Right lobe of liver (tissue), 6 donors: Measurements from ENCODE around the gene PLCL1. TPM values are rescaled to one million over a fixed set of nuclear protein-coding genes. Genes with fewer than 3 reads are reported as not detected.

Source experiments
- ATAC-seq, 4 donors: fragments of 200-7000 bp; cut with Tn5 transposase; one replicate each; pipeline ENCODE4 v1.9.1; 2020; ENCODE audit warnings: mild to moderate bottlenecking in 4 of 4, moderate library complexity in 4 of 4
- DNase-seq, 3 donors: peaks; one replicate each; pipeline ENCODE4 v3.0.0-alpha.2; 2020
- H3K27ac ChIP-seq, 3 donors: fragments of 200-600 bp; one replicate each; pipeline ENCODE4 v1.8.0; 2022
- H3K27me3 ChIP-seq, 2 donors: fragments of 200-600 bp; one replicate each; pipeline ENCODE4 v1.8.0; 2022
- H3K36me3 ChIP-seq, 4 donors: fragments of 200-600 bp; sonication (generic) in 1 of 4; one replicate each; pipeline versions ENCODE4 v1.5.1 to v1.8.0; 2017 to 2022; ENCODE audit warnings: control low read depth in 1 of 4
- H3K4me1 ChIP-seq, 4 donors: fragments of 200-600 bp; sonication (generic) in 1 of 4; one replicate each; pipeline versions ENCODE4 v1.5.1 to v1.8.0; 2017 to 2022; ENCODE audit warnings: control low read depth in 1 of 4
- H3K4me3 ChIP-seq, 3 donors: fragments of 200-600 bp; one replicate each; pipeline ENCODE4 v1.8.0; 2022
- H3K9me3 ChIP-seq, 4 donors: fragments of 200-600 bp; sonication (generic) in 1 of 4; one replicate each; pipeline versions ENCODE4 v1.5.1 to v1.8.0; 2017 to 2022; ENCODE audit warnings: control low read depth in 1 of 4
- CTCF ChIP-seq, 4 donors: fragments of 200-600 bp in 3 of 4; fragments of 450-650 bp in 1 of 4; IDR thresholded peaks; one replicate each; pipeline versions ENCODE4 v1.5.1 to v1.8.0; 2016 to 2022; ENCODE audit warnings: antibody characterized with exemption in 4 of 4, mild to moderate bottlenecking in 2 of 4
- POLR2A ChIP-seq: fragments of 450-650 bp; IDR thresholded peaks from one replicate; pipeline ENCODE4 v1.6.1; 2017; ENCODE audit warnings: antibody characterized with exemption, mild to moderate bottlenecking
- WGBS: methylation state at CpG from one replicate; pipeline ENCODE4 v1.1.6; 2018; ENCODE audit warnings: low coverage, low lambda C conversion rate; ENCODE audit not compliant: insufficient coverage; ENCODE audit errors: missing lambda C conversion rate; 5-methylcytosine and 5-hydroxymethylcytosine counted together
- intact Hi-C, 2 donors: fragments of 100-400 bp; cut with DNase I; formaldehyde crosslinking; loops; one replicate each; pipeline versions ENCODE4 v1.11.2 to v1.14.1; 2022
- total RNA-seq, 6 experiments: library from RNA; depleted of rRNA in 2 of 6; stranded (reverse); fragments of >200 nt in 2 of 6; fragmentation: NEBNext Ultra II Directional in 3 of 6; extraction: Animal tissue kit (Norgen Biotek cat#: 25700) in 3 of 6; gene quantifications; one replicate each; pipeline versions ENCODE4 v1.1.0 to v1.2.4, GENCODE V29; 2016 to 2023
- donor health status: DM: no; HTN: yes; CAD: no.
- donor health status: DM: no; HTN: no; CAD: no.
- donor health status: DM: no; HTN: no; CAD: no.
- donor health status: DM: no; HTN: yes; CAD: no.
- donor health status: DM: no; HTN: yes; CAD: no.

The PLCL1 gene
- total RNA-seq, 6 experiments from 2014 or later = 0.12 to 0.37 (median 0.24) TPM

- no peak for ATAC-seq
- no peaks in the 10 kb centered on the region for H3K36me3 ChIP-seq
- H3K4me1 ChIP-seq = no peaks in the 10 kb centered on the region
- H3K9me3 ChIP-seq = no peaks in the 10 kb centered on the region
- no peak overlapping the region for H3K27ac ChIP-seq
- no peaks in the 10 kb centered on the region for H3K27me3 ChIP-seq
- DNase-seq = no peak
- 58% methylated on average over 1 of the region's 1 CpG for WGBS
- intact Hi-C loops = no loop called here
- H3K4me3 ChIP-seq = no peak overlapping the region
- TF ChIP-seq POLR2A (no peak), CTCF (IDR thresholded peaks at IDR 0.05) (no peak)
These were observed 127.4 kb downstream of the PLCL1 start for GRCh38 chr2:197931661-197932312.

- TF ChIP-seq POLR2A = no peak
- TF ChIP-seq CTCF (IDR thresholded peaks at IDR 0.05) = no peak
- intact Hi-C loops = no loop called here
- no peaks in the 10 kb centered on the region for H3K4me1 ChIP-seq
- H3K27ac ChIP-seq = no peak overlapping the region
- DNase-seq (no peak), ATAC-seq (no peak)
- H3K4me3 ChIP-seq = no peak overlapping the region
- H3K27me3 ChIP-seq = no peaks in the 10 kb centered on the region
- whole genome bisulfite sequencing = 74% methylated on average over 5 of the region's 5 CpGs
- no peaks in the 10 kb centered on the region for H3K36me3 ChIP-seq
- H3K9me3 ChIP-seq = no peaks in the 10 kb centered on the region
These were observed 128.0 kb downstream of the PLCL1 start for GRCh38 chr2:197932374-197932773.

- intact Hi-C loops = no loop called here
- DNase-seq (no peak), ATAC-seq (no peak)
- H3K27me3 ChIP-seq = no peaks in the 10 kb centered on the region
- 27% methylated on average over 4 of the region's 4 CpGs for WGBS
- H3K36me3 ChIP-seq = no peaks in the 10 kb centered on the region
- no peaks in the 10 kb centered on the region for H3K9me3 ChIP-seq
- no peak overlapping the region for H3K27ac ChIP-seq
- H3K4me1 ChIP-seq = no peaks in the 10 kb centered on the region
- no peak overlapping the region for H3K4me3 ChIP-seq
- TF ChIP-seq POLR2A (no peak), CTCF (IDR thresholded peaks at IDR 0.05) (no peak)
These were observed 130.0 kb downstream of the PLCL1 start for GRCh38 chr2:197934261-197934933.

GRCh38 chr2:197934934-197935289 lies 130.5 kb downstream of the PLCL1 start:
- WGBS = 59% methylated on average over 4 of the region's 4 CpGs
- Histone ChIP-seq H3K4me3 (no peak overlapping the region), H3K27me3 (no peaks in the 10 kb centered on the region), H3K4me1 (no peaks in the 10 kb centered on the region), H3K9me3 (no peaks in the 10 kb centered on the region), H3K27ac (no peak overlapping the region), H3K36me3 (no peaks in the 10 kb centered on the region)
- DNase-seq (no peak), ATAC-seq (no peak)
- TF ChIP-seq CTCF (IDR thresholded peaks at IDR 0.05) (no peak), POLR2A (no peak)
- intact Hi-C loops = no loop called here
